IPS-20b (cell line): ENCODE data around the gene CYP26A1.

Experiments
- H3K27ac ChIP-seq: one replicate; pipeline ENCODE4 v1.5.1; 2013; ENCODE audit warnings: low read length
- H3K27me3 ChIP-seq: 2 replicates; pipeline ENCODE4 v1.6.1; 2013; ENCODE audit warnings: mild to moderate bottlenecking, low read length, inconsistent platforms; ENCODE audit not compliant: insufficient read depth
- H3K36me3 ChIP-seq: 2 replicates; pipeline ENCODE4 v1.6.1; 2013; ENCODE audit warnings: low read depth, mild to moderate bottlenecking, inconsistent platforms, low read length, moderate library complexity; ENCODE audit not compliant: insufficient read depth
- H3K4me1 ChIP-seq: 2 replicates; pipeline ENCODE4 v1.6.1; 2013; ENCODE audit warnings: mild to moderate bottlenecking, control low read depth, inconsistent platforms, low read length, moderate library complexity; ENCODE audit not compliant: insufficient read depth
- H3K4me3 ChIP-seq: 2 replicates; pipeline ENCODE4 v1.5.1; 2013; ENCODE audit warnings: mild to moderate bottlenecking, low read length, inconsistent platforms
- H3K9ac ChIP-seq: 2 replicates; pipeline ENCODE4 v1.6.1; 2013; ENCODE audit warnings: low read depth, mild to moderate bottlenecking, inconsistent platforms, low read length, moderate library complexity
- H3K9me3 ChIP-seq: 2 replicates; pipeline ENCODE4 v1.6.1; 2013; ENCODE audit warnings: mild to moderate bottlenecking, low read depth, low read length, inconsistent platforms; ENCODE audit not compliant: insufficient read depth

Gene CYP26A1

GRCh38 chr10:93058139-93058538 lies 15.6 kb upstream of the CYP26A1 start:
- H3K4me3 ChIP-seq: no peak overlapping the region
- H3K27me3 ChIP-seq: peaks cover 55% of the 10 kb centered on the region
- peaks cover 4% of the 10 kb centered on the region; the same call in 1 of the 2 replicates for H3K4me1 ChIP-seq
- H3K9me3 ChIP-seq: no peaks in the 10 kb centered on the region; the same call in 1 of the 2 replicates
- no peak overlapping the region for H3K9ac ChIP-seq
- no peaks in the 10 kb centered on the region for H3K36me3 ChIP-seq
- no peak overlapping the region for H3K27ac ChIP-seq

GRCh38 chr10:93059975-93060886 lies 13.5 kb upstream of the CYP26A1 start, which contains the start of gene CYP26C1:
TSS of gene CYP26C1 (plus strand) at chr10:93060798. CDS start at chr10:93061264, 466 bp downstream.
- no peaks in the 10 kb centered on the region; the same call in 1 of the 2 replicates for H3K9me3 ChIP-seq
- H3K4me3 ChIP-seq: peak within 1 kb of the TSS; percentile 56
- H3K9ac ChIP-seq: no peak within 1 kb of the TSS
- peaks cover 4% of the 10 kb centered on the region; the same call in 1 of the 2 replicates for H3K4me1 ChIP-seq
- peaks cover 76% of the 10 kb centered on the region for H3K27me3 ChIP-seq
- no peaks in the 10 kb centered on the region for H3K36me3 ChIP-seq
- H3K27ac ChIP-seq: no peak within 1 kb of the TSS

GRCh38 chr10:93060887-93061593 lies 12.7 kb upstream of the CYP26A1 start:
- Histone ChIP-seq H3K4me1 (no peaks in the 10 kb centered on the region), H3K27ac (no peak overlapping the region), H3K36me3 (no peaks in the 10 kb centered on the region), H3K9ac (no peak overlapping the region), H3K4me3 (peak overlapping the region; percentile 56; the same call in 1 of the 2 replicates), H3K9me3 (no peaks in the 10 kb centered on the region; the same call in 1 of the 2 replicates), H3K27me3 (peaks cover 84% of the 10 kb centered on the region)

- H3K9me3 ChIP-seq: no peaks in the 10 kb centered on the region; the same call in 1 of the 2 replicates
- H3K27me3 ChIP-seq: peaks cover 92% of the 10 kb centered on the region
- no peaks in the 10 kb centered on the region for H3K36me3 ChIP-seq
- no peaks in the 10 kb centered on the region for H3K4me1 ChIP-seq
- no peak overlapping the region for H3K27ac ChIP-seq
- H3K4me3 ChIP-seq: peak overlapping the region; percentile 56
- H3K9ac ChIP-seq: no peak overlapping the region
These were observed 11.8 kb upstream of the CYP26A1 start for GRCh38 chr10:93061594-93062513.

- H3K27me3 ChIP-seq: peaks cover 100% of the 10 kb centered on the region
- H3K36me3 ChIP-seq: no peaks in the 10 kb centered on the region
- peak overlapping the region; percentile 45 for H3K4me3 ChIP-seq
- H3K27ac ChIP-seq: no peak overlapping the region
- no peaks in the 10 kb centered on the region for H3K4me1 ChIP-seq
- H3K9me3 ChIP-seq: no peaks in the 10 kb centered on the region; the same call in 1 of the 2 replicates
- no peak overlapping the region for H3K9ac ChIP-seq
These were observed 11.1 kb upstream of the CYP26A1 start for GRCh38 chr10:93062514-93063143.

GRCh38 chr10:93063144-93063976 lies 10.3 kb upstream of the CYP26A1 start:
- peak overlapping the region; percentile 45 for H3K4me3 ChIP-seq
- H3K27me3 ChIP-seq: peaks cover 100% of the 10 kb centered on the region
- no peak overlapping the region for H3K27ac ChIP-seq
- no peaks in the 10 kb centered on the region; the same call in 1 of the 2 replicates for H3K9me3 ChIP-seq
- H3K36me3 ChIP-seq: no peaks in the 10 kb centered on the region
- no peaks in the 10 kb centered on the region; the same call in 1 of the 2 replicates for H3K4me1 ChIP-seq
- H3K9ac ChIP-seq: no peak overlapping the region

GRCh38 chr10:93063977-93064660 lies 9.6 kb upstream of the CYP26A1 start:
- H3K27me3 ChIP-seq: peaks cover 100% of the 10 kb centered on the region
- H3K4me3 ChIP-seq: no peak overlapping the region
- H3K9me3 ChIP-seq: no peaks in the 10 kb centered on the region; the same call in 1 of the 2 replicates
- no peaks in the 10 kb centered on the region for H3K36me3 ChIP-seq
- no peaks in the 10 kb centered on the region; the same call in 1 of the 2 replicates for H3K4me1 ChIP-seq
- H3K27ac ChIP-seq: no peak overlapping the region
- H3K9ac ChIP-seq: no peak overlapping the region

GRCh38 chr10:93064874-93065660 lies 8.6 kb upstream of the CYP26A1 start:
- H3K9ac ChIP-seq: no peak overlapping the region
- H3K9me3 ChIP-seq: no peaks in the 10 kb centered on the region; the same call in 1 of the 2 replicates
- H3K4me1 ChIP-seq: no peaks in the 10 kb centered on the region; the same call in 1 of the 2 replicates
- no peak overlapping the region for H3K27ac ChIP-seq
- H3K4me3 ChIP-seq: peak overlapping the region; percentile 35; the same call in 1 of the 2 replicates
- no peaks in the 10 kb centered on the region for H3K36me3 ChIP-seq
- H3K27me3 ChIP-seq: peaks cover 100% of the 10 kb centered on the region
